HEK293 (cell line): ENCODE measurements around the gene PI4KA.

Experiments
- CTCF ChIA-PET: fragments of 350-600 bp; formaldehyde crosslinking; extraction: SDS; loops from one replicate; lab custom pipeline; 2021; ENCODE audit warnings: antibody characterized with exemption; lab: Yijun Ruan, JAX
- POLR2A ChIA-PET: fragments of 300-600 bp; formaldehyde crosslinking; extraction: SDS; loops from one replicate; lab custom pipeline; 2020; ENCODE audit warnings: antibody characterized with exemption, inconsistent platforms; lab: Yijun Ruan, JAX
- H3K27ac ChIP-seq: fragments of 200-500 bp; sonication (Bioruptor generic); 2 replicates; pipeline ENCODE4 v1.5.1; 2014; ENCODE audit warnings: low read depth, low read length, control low read depth, inconsistent platforms; ENCODE audit errors: extremely low read depth
- H3K36me3 ChIP-seq, 2 experiments: fragments of 200-500 bp in 1 of 2; sonication (Bioruptor generic) in 1 of 2; 1 replicate in 1 of 2; 2 replicates in 1 of 2; pipeline ENCODE4 v1.5.1; 2014 to 2017; ENCODE audit warnings: inconsistent platforms in 2 of 2, low read length in 2 of 2; ENCODE audit not compliant: control insufficient read depth in 2 of 2, insufficient read depth in 1 of 2
- H3K4me1 ChIP-seq: fragments of 200-500 bp; sonication (Bioruptor generic); 2 replicates; pipeline ENCODE4 v1.5.1; 2014; ENCODE audit warnings: mild to moderate bottlenecking, low read length, inconsistent platforms; ENCODE audit not compliant: control insufficient read depth, insufficient read depth
- H3K4me3 ChIP-seq: 2 replicates; pipeline ENCODE4 v1.5.1; 2011; ENCODE audit warnings: low read depth, mild to moderate bottlenecking, control low read depth, low read length, moderate library complexity
- H3K9me3 ChIP-seq: fragments of 200-500 bp; sonication (Bioruptor generic); 2 replicates; pipeline ENCODE4 v1.5.1; 2014; ENCODE audit warnings: low read depth, low read length, inconsistent platforms; ENCODE audit not compliant: control insufficient read depth, insufficient read depth
- HOXA7 ChIP-seq: sonication (generic); formaldehyde crosslinking; IDR thresholded peaks from 2 replicates; pipeline ENCODE4 v1.8.1; 2022; ENCODE audit warnings: missing genetic modification reagents, borderline replicate concordance
- KLF7 ChIP-seq: fragments of 450-650 bp; formaldehyde crosslinking; IDR thresholded peaks from 2 replicates; pipeline ENCODE4 v1.5.1; 2016; ENCODE audit warnings: missing biosample characterization, missing genetic modification characterization, borderline replicate concordance
- SP3 ChIP-seq: fragments of 450-650 bp; formaldehyde crosslinking; IDR thresholded peaks from 2 replicates; pipeline ENCODE4 v1.5.1; 2016; ENCODE audit warnings: missing biosample characterization, missing genetic modification characterization
- ZBTB48 ChIP-seq: fragments of 450-650 bp; formaldehyde crosslinking; IDR thresholded peaks from 2 replicates; pipeline ENCODE4 v1.5.1; 2016; ENCODE audit warnings: missing biosample characterization, missing genetic modification characterization
- ZNF19 ChIP-seq: fragments of 450-650 bp; formaldehyde crosslinking; IDR thresholded peaks from 2 replicates; pipeline ENCODE4; 2016; ENCODE audit warnings: missing biosample characterization, missing genetic modification characterization, low read depth
- ZNF426 ChIP-seq: fragments of 450-650 bp; formaldehyde crosslinking; IDR thresholded peaks from 2 replicates; pipeline ENCODE4 v1.5.1; 2017; ENCODE audit warnings: missing biosample characterization, missing genetic modification characterization, mild to moderate bottlenecking, inconsistent platforms, moderate library complexity
- ZNF677 ChIP-seq: fragments of 450-650 bp; IDR thresholded peaks from 2 replicates; pipeline ENCODE4 v1.5.0; 2018; ENCODE audit warnings: missing biosample characterization, mild to moderate bottlenecking, missing genetic modification characterization, moderate library complexity
- ZNF768 ChIP-seq: fragments of 450-650 bp; formaldehyde crosslinking; IDR thresholded peaks from 2 replicates; pipeline ENCODE4 v1.5.1; 2018; ENCODE audit warnings: missing biosample characterization, mild to moderate bottlenecking, missing genetic modification characterization
- ZSCAN23 ChIP-seq: fragments of 450-650 bp; formaldehyde crosslinking; IDR thresholded peaks from 2 replicates; pipeline ENCODE4 v1.5.1; 2016; ENCODE audit warnings: missing biosample characterization, missing genetic modification characterization
- TF ChIP-seq, protein P1 (sequence below): fragments of 450-650 bp; formaldehyde crosslinking; IDR thresholded peaks from 2 replicates; pipeline ENCODE4 v1.5.1; 2017; ENCODE audit warnings: missing biosample characterization, missing genetic modification characterization
- TF ChIP-seq, protein P2 (sequence below): IDR thresholded peaks from 2 replicates; pipeline ENCODE4 v1.6.1; 2011; ENCODE audit warnings: mild to moderate bottlenecking, low read depth, low read length, borderline replicate concordance
- TF ChIP-seq, protein P3 (sequence below): fragments of 450-650 bp; formaldehyde crosslinking; IDR thresholded peaks from 2 replicates; pipeline ENCODE4 v1.5.1; 2016; ENCODE audit warnings: missing biosample characterization, missing genetic modification characterization
- TF ChIP-seq, protein P4 (sequence below): fragments of 450-650 bp; formaldehyde crosslinking; IDR thresholded peaks from 2 replicates; pipeline ENCODE4 v1.5.1; 2016; ENCODE audit warnings: missing biosample characterization, missing genetic modification characterization
- TF ChIP-seq, protein P5 (sequence below): fragments of 450-650 bp; formaldehyde crosslinking; IDR thresholded peaks from 2 replicates; pipeline ENCODE4 v1.5.1; 2016; ENCODE audit warnings: missing biosample characterization, missing genetic modification characterization
- TF ChIP-seq, protein P6 (sequence below): fragments of 450-650 bp; formaldehyde crosslinking; IDR thresholded peaks from 2 replicates; pipeline ENCODE4 v1.5.1; 2016; ENCODE audit warnings: missing biosample characterization, missing genetic modification characterization
- TF ChIP-seq, protein P7 (sequence below): fragments of 450-650 bp; formaldehyde crosslinking; IDR thresholded peaks from 2 replicates; pipeline ENCODE4 v1.5.1; 2016; ENCODE audit warnings: missing biosample characterization, missing genetic modification characterization, low read depth

The PI4KA gene

DNA sequence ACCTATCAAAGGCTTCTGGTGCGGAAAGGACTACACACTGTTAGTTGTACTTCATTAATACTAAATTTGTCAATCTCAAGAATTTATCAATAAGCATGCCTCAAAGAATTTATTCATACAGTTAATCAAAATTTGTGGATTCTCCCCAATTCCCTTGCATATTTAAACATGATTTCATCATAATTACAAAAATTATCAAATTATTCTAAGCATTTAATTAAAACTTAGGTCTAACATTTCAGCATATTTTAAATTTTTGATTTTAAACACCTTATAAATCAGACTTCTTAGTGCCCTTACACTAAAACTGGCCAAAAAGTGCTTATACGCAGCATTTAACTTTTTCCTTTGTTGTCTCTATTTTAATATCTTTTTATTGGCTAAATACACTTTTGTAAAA is 98.5 kb downstream of the PI4KA start:
- no peak for TF ChIP-seq SP3 (tag by site-specific recombination)
- no peak for TF ChIP-seq ZBTB48
- TF ChIP-seq, protein P1, sequence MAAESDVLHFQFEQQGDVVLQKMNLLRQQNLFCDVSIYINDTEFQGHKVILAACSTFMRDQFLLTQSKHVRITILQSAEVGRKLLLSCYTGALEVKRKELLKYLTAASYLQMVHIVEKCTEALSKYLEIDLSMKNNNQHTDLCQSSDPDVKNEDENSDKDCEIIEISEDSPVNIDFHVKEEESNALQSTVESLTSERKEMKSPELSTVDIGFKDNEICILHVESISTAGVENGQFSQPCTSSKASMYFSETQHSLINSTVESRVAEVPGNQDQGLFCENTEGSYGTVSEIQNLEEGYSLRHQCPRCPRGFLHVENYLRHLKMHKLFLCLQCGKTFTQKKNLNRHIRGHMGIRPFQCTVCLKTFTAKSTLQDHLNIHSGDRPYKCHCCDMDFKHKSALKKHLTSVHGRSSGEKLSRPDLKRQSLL (tag by site-specific recombination) = no peak
- TF ChIP-seq, protein P2, sequence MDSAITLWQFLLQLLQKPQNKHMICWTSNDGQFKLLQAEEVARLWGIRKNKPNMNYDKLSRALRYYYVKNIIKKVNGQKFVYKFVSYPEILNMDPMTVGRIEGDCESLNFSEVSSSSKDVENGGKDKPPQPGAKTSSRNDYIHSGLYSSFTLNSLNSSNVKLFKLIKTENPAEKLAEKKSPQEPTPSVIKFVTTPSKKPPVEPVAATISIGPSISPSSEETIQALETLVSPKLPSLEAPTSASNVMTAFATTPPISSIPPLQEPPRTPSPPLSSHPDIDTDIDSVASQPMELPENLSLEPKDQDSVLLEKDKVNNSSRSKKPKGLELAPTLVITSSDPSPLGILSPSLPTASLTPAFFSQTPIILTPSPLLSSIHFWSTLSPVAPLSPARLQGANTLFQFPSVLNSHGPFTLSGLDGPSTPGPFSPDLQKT = no peak
- TF ChIP-seq, protein P3, sequence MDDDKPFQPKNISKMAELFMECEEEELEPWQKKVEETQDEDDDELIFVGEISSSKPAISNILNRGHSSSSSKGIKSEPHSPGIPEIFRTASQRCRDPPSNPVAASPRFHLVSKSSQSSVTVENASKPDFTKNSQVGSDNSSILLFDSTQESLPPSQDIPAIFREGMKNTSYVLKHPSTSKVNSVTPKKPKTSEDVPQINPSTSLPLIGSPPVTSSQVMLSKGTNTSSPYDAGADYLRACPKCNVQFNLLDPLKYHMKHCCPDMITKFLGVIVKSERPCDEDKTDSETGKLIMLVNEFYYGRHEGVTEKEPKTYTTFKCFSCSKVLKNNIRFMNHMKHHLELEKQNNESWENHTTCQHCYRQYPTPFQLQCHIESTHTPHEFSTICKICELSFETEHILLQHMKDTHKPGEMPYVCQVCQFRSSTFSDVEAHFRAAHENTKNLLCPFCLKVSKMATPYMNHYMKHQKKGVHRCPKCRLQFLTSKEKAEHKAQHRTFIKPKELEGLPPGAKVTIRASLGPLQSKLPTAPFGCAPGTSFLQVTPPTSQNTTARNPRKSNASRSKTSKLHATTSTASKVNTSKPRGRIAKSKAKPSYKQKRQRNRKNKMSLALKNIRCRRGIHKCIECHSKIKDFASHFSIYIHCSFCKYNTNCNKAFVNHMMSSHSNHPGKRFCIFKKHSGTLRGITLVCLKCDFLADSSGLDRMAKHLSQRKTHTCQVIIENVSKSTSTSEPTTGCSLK (tag by site-specific recombination) = no peak
- no peak for TF ChIP-seq HOXA7 (CRISPR knock-in tag)
- TF ChIP-seq, protein P4, sequence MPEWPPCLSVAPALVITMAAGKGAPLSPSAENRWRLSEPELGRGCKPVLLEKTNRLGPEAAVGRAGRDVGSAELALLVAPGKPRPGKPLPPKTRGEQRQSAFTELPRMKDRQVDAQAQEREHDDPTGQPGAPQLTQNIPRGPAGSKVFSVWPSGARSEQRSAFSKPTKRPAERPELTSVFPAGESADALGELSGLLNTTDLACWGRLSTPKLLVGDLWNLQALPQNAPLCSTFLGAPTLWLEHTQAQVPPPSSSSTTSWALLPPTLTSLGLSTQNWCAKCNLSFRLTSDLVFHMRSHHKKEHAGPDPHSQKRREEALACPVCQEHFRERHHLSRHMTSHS (tag by site-specific recombination) = no peak
- no peak for TF ChIP-seq ZNF19
- TF ChIP-seq ZNF426 = no peak
- TF ChIP-seq ZNF768 (tag by site-specific recombination) = no peak
- TF ChIP-seq, protein P5, sequence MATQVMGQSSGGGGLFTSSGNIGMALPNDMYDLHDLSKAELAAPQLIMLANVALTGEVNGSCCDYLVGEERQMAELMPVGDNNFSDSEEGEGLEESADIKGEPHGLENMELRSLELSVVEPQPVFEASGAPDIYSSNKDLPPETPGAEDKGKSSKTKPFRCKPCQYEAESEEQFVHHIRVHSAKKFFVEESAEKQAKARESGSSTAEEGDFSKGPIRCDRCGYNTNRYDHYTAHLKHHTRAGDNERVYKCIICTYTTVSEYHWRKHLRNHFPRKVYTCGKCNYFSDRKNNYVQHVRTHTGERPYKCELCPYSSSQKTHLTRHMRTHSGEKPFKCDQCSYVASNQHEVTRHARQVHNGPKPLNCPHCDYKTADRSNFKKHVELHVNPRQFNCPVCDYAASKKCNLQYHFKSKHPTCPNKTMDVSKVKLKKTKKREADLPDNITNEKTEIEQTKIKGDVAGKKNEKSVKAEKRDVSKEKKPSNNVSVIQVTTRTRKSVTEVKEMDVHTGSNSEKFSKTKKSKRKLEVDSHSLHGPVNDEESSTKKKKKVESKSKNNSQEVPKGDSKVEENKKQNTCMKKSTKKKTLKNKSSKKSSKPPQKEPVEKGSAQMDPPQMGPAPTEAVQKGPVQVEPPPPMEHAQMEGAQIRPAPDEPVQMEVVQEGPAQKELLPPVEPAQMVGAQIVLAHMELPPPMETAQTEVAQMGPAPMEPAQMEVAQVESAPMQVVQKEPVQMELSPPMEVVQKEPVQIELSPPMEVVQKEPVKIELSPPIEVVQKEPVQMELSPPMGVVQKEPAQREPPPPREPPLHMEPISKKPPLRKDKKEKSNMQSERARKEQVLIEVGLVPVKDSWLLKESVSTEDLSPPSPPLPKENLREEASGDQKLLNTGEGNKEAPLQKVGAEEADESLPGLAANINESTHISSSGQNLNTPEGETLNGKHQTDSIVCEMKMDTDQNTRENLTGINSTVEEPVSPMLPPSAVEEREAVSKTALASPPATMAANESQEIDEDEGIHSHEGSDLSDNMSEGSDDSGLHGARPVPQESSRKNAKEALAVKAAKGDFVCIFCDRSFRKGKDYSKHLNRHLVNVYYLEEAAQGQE = no peak
- TF ChIP-seq ZNF677 (tag by site-specific recombination) = no peak
- TF ChIP-seq, protein P6, sequence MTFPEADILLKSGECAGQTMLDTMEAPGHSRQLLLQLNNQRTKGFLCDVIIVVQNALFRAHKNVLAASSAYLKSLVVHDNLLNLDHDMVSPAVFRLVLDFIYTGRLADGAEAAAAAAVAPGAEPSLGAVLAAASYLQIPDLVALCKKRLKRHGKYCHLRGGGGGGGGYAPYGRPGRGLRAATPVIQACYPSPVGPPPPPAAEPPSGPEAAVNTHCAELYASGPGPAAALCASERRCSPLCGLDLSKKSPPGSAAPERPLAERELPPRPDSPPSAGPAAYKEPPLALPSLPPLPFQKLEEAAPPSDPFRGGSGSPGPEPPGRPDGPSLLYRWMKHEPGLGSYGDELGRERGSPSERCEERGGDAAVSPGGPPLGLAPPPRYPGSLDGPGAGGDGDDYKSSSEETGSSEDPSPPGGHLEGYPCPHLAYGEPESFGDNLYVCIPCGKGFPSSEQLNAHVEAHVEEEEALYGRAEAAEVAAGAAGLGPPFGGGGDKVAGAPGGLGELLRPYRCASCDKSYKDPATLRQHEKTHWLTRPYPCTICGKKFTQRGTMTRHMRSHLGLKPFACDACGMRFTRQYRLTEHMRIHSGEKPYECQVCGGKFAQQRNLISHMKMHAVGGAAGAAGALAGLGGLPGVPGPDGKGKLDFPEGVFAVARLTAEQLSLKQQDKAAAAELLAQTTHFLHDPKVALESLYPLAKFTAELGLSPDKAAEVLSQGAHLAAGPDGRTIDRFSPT (tag by site-specific recombination) = no peak
- TF ChIP-seq, all 188 proteins: peak for 0
- H3K36me3 ChIP-seq = peaks cover 0 to 55% of the 10 kb centered on the region in 2 experiments; a peak in 2 of 3 replicates
- H3K4me3 ChIP-seq = no peak overlapping the region
- H3K27ac ChIP-seq = no peak overlapping the region
- no peaks in the 10 kb centered on the region for H3K4me1 ChIP-seq
- POLR2A ChIA-PET = no interaction called here
- CTCF ChIA-PET = interaction anchor here (1.2 to 1.6 kb wide), 3 partner anchors 12 to 24 kb away, joined by 3 to 5 read pairs (median 3); no protein-coding TSS in a partner anchor
- H3K9me3 ChIP-seq = no peaks in the 10 kb centered on the region

DNA sequence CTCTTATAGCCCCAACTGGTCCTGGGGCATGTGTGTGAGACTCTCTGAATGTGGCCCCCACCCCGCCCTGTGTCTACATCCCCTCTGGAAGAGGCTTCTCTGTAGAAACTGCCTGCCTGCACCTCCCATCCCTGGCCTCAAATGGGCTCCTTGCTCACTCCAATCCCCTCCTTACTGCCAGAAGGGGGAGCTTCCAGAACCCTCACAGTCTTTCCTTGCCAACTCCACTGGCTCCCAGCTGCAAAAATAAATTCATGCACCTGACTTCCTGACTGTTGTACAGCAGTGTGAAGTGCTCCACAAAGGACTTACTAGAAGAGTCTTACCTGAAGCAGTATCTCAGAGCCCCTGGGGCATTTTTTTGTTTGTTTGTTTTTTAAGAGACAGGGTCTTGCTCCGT is 99.9 kb downstream of the PI4KA start:
- Histone ChIP-seq H3K4me3 (no peak overlapping the region), H3K36me3 (peaks cover 0 to 45% of the 10 kb centered on the region in 2 experiments; a peak in 2 of 3 replicates), H3K27ac (no peak overlapping the region), H3K9me3 (no peaks in the 10 kb centered on the region), H3K4me1 (no peaks in the 10 kb centered on the region)
- POLR2A ChIA-PET = interaction anchor here (0.6 kb wide), 2 partner anchors 15 to 198 kb away, joined by 3 read pairs; partner anchors contain the start of gene SERPIND1
- no peak for TF ChIP-seq KLF7
- TF ChIP-seq, protein P7, sequence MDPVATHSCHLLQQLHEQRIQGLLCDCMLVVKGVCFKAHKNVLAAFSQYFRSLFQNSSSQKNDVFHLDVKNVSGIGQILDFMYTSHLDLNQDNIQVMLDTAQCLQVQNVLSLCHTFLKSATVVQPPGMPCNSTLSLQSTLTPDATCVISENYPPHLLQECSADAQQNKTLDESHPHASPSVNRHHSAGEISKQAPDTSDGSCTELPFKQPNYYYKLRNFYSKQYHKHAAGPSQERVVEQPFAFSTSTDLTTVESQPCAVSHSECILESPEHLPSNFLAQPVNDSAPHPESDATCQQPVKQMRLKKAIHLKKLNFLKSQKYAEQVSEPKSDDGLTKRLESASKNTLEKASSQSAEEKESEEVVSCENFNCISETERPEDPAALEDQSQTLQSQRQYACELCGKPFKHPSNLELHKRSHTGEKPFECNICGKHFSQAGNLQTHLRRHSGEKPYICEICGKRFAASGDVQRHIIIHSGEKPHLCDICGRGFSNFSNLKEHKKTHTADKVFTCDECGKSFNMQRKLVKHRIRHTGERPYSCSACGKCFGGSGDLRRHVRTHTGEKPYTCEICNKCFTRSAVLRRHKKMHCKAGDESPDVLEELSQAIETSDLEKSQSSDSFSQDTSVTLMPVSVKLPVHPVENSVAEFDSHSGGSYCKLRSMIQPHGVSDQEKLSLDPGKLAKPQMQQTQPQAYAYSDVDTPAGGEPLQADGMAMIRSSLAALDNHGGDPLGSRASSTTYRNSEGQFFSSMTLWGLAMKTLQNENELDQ = no peak
- TF ChIP-seq ZSCAN23 (tag by site-specific recombination) = no peak
- CTCF ChIA-PET = interaction anchor here (0.7 to 1.6 kb wide), 6 partner anchors 8 to 25 kb away, joined by 3 to 5 read pairs (median 4); partner anchors contain the start of gene SERPIND1
